Fibroblast of pulmonary artery (primary cell): ENCODE measurements around the gene NPNT.

ENCODE experiments used
- DNase-seq: peaks from one replicate; pipeline ENCODE4 v3.0.0-alpha.2; 2010; ENCODE audit warnings: low read depth
- H3K4me3 ChIP-seq: replicated peaks from 2 replicates; pipeline ENCODE4 v1.5.1; 2011; ENCODE audit warnings: low read depth, mild to moderate bottlenecking, control low read depth, low read length, moderate library complexity
- TF ChIP-seq, protein P1 (sequence below): IDR thresholded peaks from 2 replicates; pipeline ENCODE4 v1.5.1; 2011; ENCODE audit warnings: mild to moderate bottlenecking, control low read depth, low read length, inconsistent platforms; ENCODE audit errors: missing control alignments

Gene NPNT

DNA sequence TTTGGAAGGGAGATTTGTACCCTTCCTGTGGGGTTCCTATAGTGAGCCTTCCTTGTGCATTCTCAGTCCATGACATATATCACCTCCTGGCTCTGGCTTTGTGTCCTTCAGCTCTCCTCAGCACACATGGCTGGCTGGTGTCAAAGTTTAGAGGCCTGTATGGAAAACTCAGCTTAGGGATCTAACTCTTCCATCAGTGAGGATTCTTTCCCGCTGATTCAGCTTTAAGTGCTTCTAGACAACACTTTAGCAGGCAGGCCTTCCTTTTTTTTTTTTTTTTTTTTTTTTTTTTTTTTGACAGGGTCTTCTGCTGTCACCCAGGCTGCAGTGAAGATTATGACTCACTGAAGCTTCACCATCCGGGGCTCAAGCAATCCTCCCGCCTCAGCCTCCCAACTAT, 84.2 kb downstream of the NPNT start:
- TF ChIP-seq, protein P1, sequence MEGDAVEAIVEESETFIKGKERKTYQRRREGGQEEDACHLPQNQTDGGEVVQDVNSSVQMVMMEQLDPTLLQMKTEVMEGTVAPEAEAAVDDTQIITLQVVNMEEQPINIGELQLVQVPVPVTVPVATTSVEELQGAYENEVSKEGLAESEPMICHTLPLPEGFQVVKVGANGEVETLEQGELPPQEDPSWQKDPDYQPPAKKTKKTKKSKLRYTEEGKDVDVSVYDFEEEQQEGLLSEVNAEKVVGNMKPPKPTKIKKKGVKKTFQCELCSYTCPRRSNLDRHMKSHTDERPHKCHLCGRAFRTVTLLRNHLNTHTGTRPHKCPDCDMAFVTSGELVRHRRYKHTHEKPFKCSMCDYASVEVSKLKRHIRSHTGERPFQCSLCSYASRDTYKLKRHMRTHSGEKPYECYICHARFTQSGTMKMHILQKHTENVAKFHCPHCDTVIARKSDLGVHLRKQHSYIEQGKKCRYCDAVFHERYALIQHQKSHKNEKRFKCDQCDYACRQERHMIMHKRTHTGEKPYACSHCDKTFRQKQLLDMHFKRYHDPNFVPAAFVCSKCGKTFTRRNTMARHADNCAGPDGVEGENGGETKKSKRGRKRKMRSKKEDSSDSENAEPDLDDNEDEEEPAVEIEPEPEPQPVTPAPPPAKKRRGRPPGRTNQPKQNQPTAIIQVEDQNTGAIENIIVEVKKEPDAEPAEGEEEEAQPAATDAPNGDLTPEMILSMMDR, result no peak
- no peak for DNase-seq
- H3K4me3 ChIP-seq, result no peak overlapping the region

DNA sequence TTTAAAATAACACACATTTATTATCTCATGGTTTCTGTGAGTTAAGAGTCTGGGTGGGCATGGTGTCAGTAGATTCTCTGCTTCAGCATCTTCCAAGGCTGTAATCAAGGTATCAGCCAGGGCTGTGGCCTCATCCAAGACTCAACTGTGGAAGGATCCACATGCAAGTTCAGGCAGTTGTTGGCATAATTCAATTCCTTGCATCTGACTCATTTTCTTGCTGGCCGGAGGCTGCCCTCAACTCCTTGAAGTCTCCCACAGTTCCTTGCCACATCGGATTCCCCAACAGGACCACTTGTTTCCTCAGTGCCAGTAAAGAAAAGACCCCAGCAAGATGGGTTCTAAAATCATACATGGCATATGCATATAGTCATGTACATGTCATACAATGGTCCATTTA, 93.4 kb downstream of the NPNT start:
- no peak for DNase-seq
- TF ChIP-seq, protein P1, result no peak
- no peak overlapping the region for H3K4me3 ChIP-seq

DNA sequence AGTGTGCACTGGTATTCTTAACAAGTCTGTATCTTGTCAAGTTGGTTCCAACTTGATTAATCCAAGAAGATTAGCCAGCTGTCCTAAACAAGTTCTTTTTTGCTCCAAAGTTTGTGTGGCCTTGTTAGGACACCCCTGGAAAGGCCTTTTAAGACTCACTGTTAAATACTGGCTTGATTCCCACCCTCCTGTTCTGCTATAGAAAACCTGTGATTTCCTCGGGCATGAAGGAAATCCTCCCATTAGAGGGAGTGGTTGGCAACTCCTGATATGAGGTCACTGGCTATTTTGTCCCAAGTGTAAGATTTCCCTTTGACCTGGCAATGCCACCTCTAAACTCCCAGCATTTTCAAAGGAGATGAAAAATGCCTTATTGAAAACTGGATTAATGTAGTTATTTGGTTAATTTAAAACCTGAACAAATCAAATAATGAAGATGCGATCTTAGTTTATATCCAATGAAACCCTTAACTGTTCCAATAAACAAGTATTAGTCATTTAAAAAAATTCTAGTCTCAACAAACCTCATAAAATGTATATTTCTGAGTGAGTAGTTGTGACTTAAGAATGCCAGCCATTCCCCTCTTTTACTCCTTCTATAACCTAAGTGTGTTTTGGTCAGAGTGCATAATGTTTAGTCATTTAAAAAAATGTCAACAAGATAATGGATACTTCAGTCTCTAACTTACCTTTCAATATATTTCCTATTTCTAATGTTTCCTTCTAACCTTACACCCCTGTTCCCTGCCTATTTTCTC, 94.4 kb downstream of the NPNT start:
- no peak for DNase-seq
- H3K4me3 ChIP-seq, result no peak overlapping the region
- TF ChIP-seq, protein P1, result no peak

DNA sequence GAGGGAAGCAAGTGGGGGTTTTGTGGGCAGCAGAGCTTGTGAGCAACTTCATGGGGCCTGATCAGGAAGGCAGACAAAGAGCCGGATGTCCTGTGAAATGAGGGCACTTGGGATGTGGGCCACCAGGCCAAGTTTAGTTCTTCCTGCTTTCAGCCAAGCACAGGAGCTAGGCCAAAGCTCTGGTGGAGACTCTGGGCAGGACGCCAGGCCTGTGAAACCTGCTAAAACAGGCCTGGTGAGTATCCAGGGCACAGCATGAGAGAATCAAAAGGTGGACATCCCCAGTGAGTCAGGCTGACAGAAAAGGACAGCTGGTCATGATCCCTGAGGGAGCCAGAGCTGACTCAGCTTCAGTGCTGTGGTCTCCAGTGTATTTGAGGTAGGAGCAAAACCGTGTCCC, 95.7 kb downstream of the NPNT start:
- no peak overlapping the region for H3K4me3 ChIP-seq
- TF ChIP-seq, protein P1, result no peak
- DNase-seq, result peak; percentile 63

DNA sequence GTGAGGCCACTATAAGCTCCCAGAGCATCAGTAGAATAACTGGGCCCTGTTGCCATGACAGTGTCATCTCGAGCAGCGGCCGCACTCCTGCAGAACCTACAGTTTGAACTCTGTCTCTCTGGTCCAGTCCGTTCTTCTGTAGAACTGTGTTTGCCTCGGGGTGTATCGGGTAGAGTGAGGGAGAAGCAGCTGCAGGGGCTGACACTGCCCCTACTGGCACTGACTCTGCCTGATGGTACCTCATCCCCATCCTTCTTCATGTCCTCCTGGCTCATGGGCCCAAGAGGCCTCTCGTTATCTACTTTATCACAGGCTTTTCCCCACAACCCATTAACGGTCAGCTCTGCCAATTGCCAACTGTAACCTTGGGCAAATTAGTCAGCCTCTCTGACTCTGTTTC, 96.5 kb downstream of the NPNT start:
- TF ChIP-seq, protein P1, result no peak
- DNase-seq, result no peak

DNA sequence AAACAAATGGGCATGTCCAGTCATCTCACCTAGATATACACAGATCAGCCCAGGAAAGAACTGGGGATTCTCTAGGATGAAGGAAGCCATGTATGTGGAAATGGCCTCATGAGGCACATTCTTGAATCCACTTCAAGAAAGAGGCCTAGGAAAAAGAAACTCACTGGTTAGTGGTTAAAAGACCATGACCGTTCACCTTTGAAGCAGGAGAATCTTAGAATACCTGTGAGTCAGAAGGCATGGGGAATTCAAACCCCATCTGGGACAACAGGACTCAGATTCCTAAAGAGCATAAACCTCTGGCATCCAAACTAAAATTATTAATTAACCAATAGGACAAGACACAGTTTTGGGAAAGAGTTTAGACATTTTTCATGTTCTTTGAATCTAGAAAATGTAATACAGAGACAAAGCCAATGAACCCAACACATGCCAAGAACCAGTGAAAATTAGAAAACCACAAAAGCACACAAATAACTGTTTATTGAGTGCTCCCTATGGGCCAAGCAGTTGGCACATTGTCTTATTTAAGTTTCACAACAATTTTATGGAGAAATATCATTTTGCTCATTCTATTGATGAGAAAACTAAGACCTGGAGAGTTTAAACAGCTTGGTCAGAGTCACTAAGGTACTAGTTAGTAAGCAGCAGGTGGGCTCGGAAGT, 97.5 kb downstream of the NPNT start:
- DNase-seq, result no peak

More for the DNA sequence above, 96.5 kb downstream of the NPNT start:
- H3K4me3 ChIP-seq, result no peak overlapping the region

More for the DNA sequence above, 97.5 kb downstream of the NPNT start:
- TF ChIP-seq, protein P1, result no peak
- no peak overlapping the region for H3K4me3 ChIP-seq
